SK-N-SH (cell line): ENCODE data around the gene PPFIBP2. TPM values are rescaled to one million over a fixed set of nuclear protein-coding genes. Genes with fewer than 3 reads are reported as not detected.

Experiments
- CTCF ChIA-PET: fragments of 300-600, 350-600 bp; formaldehyde crosslinking; extraction: SDS; loops from one replicate; lab custom pipeline; 2021; lab: Yijun Ruan, JAX
- POLR2A ChIA-PET: fragments of 350-600 bp; sonication (Branson Sonifier 250); formaldehyde crosslinking; extraction: SDS; loops from one replicate; lab custom pipeline; 2020; ENCODE audit warnings: antibody characterized with exemption, inconsistent platforms; lab: Yijun Ruan, JAX
- DNase-seq: peaks from one replicate; pipeline ENCODE4 v3.0.0; 2012
- H2AFZ ChIP-seq: fragments of 200-600 bp; sonication (generic); 2 replicates; pipeline ENCODE4 v1.8.1; 2016; ENCODE audit warnings: antibody characterized with exemption, mild to moderate bottlenecking, low read depth
- H3F3A ChIP-seq: fragments of 200-600 bp; sonication (generic); replicated peaks from 2 replicates; pipeline ENCODE3; 2016; ENCODE audit warnings: antibody characterized with exemption, mild to moderate bottlenecking; ENCODE audit not compliant: insufficient read depth
- H3K27ac ChIP-seq, 2 experiments: fragments of 200-500 bp in 1 of 2; fragments of 200-600 bp in 1 of 2; sonication (Bioruptor generic) in 1 of 2; sonication (generic), shearing (Covaris generic) in 1 of 2; 2 replicates each; pipeline versions ENCODE4 v1.5.1 to v1.6.1; 2014 to 2016; ENCODE audit warnings: low read depth in 2 of 2, inconsistent platforms in 1 of 2, low read length in 1 of 2, mild to moderate bottlenecking in 1 of 2, mixed read lengths in 1 of 2
- H3K27me3 ChIP-seq: fragments of 200-600 bp; sonication (generic), shearing (Covaris generic); 2 replicates; pipeline ENCODE4 v1.6.1; 2016; ENCODE audit warnings: mixed run types; ENCODE audit not compliant: insufficient read depth
- H3K36me3 ChIP-seq, 2 experiments: fragments of 200-500 bp in 1 of 2; fragments of 200-600 bp in 1 of 2; sonication (Bioruptor generic) in 1 of 2; sonication (generic) in 1 of 2; replicated peaks in 1 of 2; 2 replicates each; pipeline versions ENCODE3 to v1.5.1; 2014 to 2016; ENCODE audit warnings: low read length in 1 of 2, mild to moderate bottlenecking in 1 of 2; ENCODE audit not compliant: insufficient read depth in 2 of 2, control insufficient read depth in 1 of 2
- H3K4me1 ChIP-seq, 2 experiments: fragments of 200-500 bp in 1 of 2; fragments of 200-600 bp in 1 of 2; sonication (Bioruptor generic) in 1 of 2; sonication (generic), shearing (Covaris generic) in 1 of 2; 2 replicates each; pipeline versions ENCODE4 v1.5.1 to v1.6.1; 2014 to 2016; ENCODE audit warnings: low read depth in 1 of 2, low read length in 1 of 2, mixed run types in 1 of 2; ENCODE audit not compliant: insufficient read depth in 2 of 2, control insufficient read depth in 1 of 2
- H3K4me2 ChIP-seq: fragments of 200-600 bp; sonication (generic), shearing (Covaris generic); 2 replicates; pipeline ENCODE4 v1.6.1; 2017; ENCODE audit warnings: mixed run types
- H3K4me3 ChIP-seq, 2 experiments: fragments of 200-500 bp in 1 of 2; fragments of 200-600 bp in 1 of 2; sonication (Bioruptor generic) in 1 of 2; sonication (generic), shearing (Covaris generic) in 1 of 2; 2 replicates each; pipeline versions ENCODE4 v1.5.1 to v1.8.1; 2014 to 2016; ENCODE audit warnings: low read depth in 2 of 2, inconsistent platforms in 1 of 2, low read length in 1 of 2, mild to moderate bottlenecking in 1 of 2, mixed read lengths in 1 of 2, moderate library complexity in 1 of 2
- H3K79me2 ChIP-seq: fragments of 200-600 bp; sonication (generic); 2 replicates; pipeline ENCODE4 v1.8.1; 2017; ENCODE audit warnings: mild to moderate bottlenecking; ENCODE audit not compliant: insufficient read depth
- H3K9ac ChIP-seq: fragments of 200-600 bp; sonication (generic); 2 replicates; pipeline ENCODE4 v1.6.1; 2017; ENCODE audit warnings: mixed run types
- H3K9me2 ChIP-seq: fragments of 200-600 bp; sonication (generic); 2 replicates; pipeline ENCODE4 v1.6.1; 2017; ENCODE audit warnings: mixed run types
- H3K9me3 ChIP-seq: fragments of 200-600 bp; sonication (generic); 2 replicates; pipeline ENCODE4 v1.6.1; 2017; ENCODE audit warnings: mixed run types, mild to moderate bottlenecking, moderate library complexity
- H4K20me1 ChIP-seq: fragments of 200-600 bp; sonication (generic); 2 replicates; pipeline ENCODE4 v1.6.1; 2017; ENCODE audit warnings: mild to moderate bottlenecking, mixed run types; ENCODE audit not compliant: insufficient read depth
- CHD2 ChIP-seq: fragments of 150-350 bp; IDR thresholded peaks from 2 replicates; pipeline ENCODE4 v1.6.1; 2018; ENCODE audit warnings: low read length; ENCODE audit not compliant: partially characterized antibody
- EP300 ChIP-seq, 2 experiments: IDR thresholded peaks; 2 replicates each; pipeline versions ENCODE4 v1.4.0 to v1.6.1; 2012; ENCODE audit warnings: borderline replicate concordance in 1 of 2, low read depth in 1 of 2, low read length in 1 of 2
- EZH2phosphoT487 ChIP-seq: fragments of 200-600 bp; sonication (generic); IDR thresholded peaks from 2 replicates; pipeline ENCODE4 v1.6.1; 2017; ENCODE audit warnings: low read depth, mixed run types, mild to moderate bottlenecking, antibody characterized with exemption, moderate library complexity, borderline replicate concordance
- FOXM1 ChIP-seq: IDR thresholded peaks from 2 replicates; pipeline ENCODE4 v1.4.0; 2012; ENCODE audit warnings: low read depth, mild to moderate bottlenecking
- MEF2A ChIP-seq: IDR thresholded peaks from 2 replicates; pipeline ENCODE4 v1.4.0; 2012; ENCODE audit warnings: low read depth, borderline replicate concordance
- RAD21 ChIP-seq: IDR thresholded peaks from 2 replicates; pipeline ENCODE4 v1.6.1; 2012; ENCODE audit warnings: mild to moderate bottlenecking, low read length
- RCOR1 ChIP-seq: fragments of 150-350 bp; IDR thresholded peaks from 2 replicates; pipeline ENCODE4 v1.6.1; 2017; ENCODE audit warnings: antibody characterized with exemption, low read length
- REST ChIP-seq: IDR thresholded peaks from 2 replicates; pipeline ENCODE4 v1.6.1; 2012; ENCODE audit warnings: mild to moderate bottlenecking, low read depth, low read length, moderate library complexity
- RFX5 ChIP-seq: IDR thresholded peaks from 2 replicates; pipeline ENCODE4 v1.6.1; 2012; ENCODE audit warnings: mild to moderate bottlenecking, improper control_type of control experiment, low read length
- TAF1 ChIP-seq: IDR thresholded peaks from 2 replicates; pipeline ENCODE4 v1.6.1; 2012; ENCODE audit warnings: low read depth, mild to moderate bottlenecking, low read length, moderate library complexity, borderline replicate concordance
- TCF12 ChIP-seq: IDR thresholded peaks from 2 replicates; pipeline ENCODE4 v1.4.0; 2012
- USF1 ChIP-seq: IDR thresholded peaks from 2 replicates; pipeline ENCODE4 v1.4.0; 2012; ENCODE audit warnings: low read depth, borderline replicate concordance
- YY1 ChIP-seq: IDR thresholded peaks from 2 replicates; pipeline ENCODE4 v1.4.0; 2012; ENCODE audit warnings: low read depth, mild to moderate bottlenecking
- WGBS: methylation state at CpG from one replicate; pipeline ENCODE4 v1.1.6; 2017; ENCODE audit warnings: low lambda C conversion rate; 5-methylcytosine and 5-hydroxymethylcytosine counted together
- polyA plus RNA-seq, 3 experiments: library from polyadenylated mRNA; depleted of rRNA; stranded (reverse); fragments of >200 nt; gene quantifications; 2 replicates each; pipeline ENCODE4 v1.2.3, GENCODE V29; 2012
- TF ChIP-seq, protein P1 (sequence below): IDR thresholded peaks from 2 replicates; pipeline ENCODE4; 2012
- TF ChIP-seq, protein P2 (sequence below): IDR thresholded peaks from 2 replicates; pipeline ENCODE4 v1.4.0; 2012; ENCODE audit warnings: low read depth

Gene PPFIBP2
- polyA plus RNA-seq, 1 of the 3 experiments (the other 2 are of a cell fraction): 0.67 TPM

- TF ChIP-seq REST (no peak), USF1 (no peak), CHD2 (no peak), RAD21 (no peak)
- TF ChIP-seq, protein P1, sequence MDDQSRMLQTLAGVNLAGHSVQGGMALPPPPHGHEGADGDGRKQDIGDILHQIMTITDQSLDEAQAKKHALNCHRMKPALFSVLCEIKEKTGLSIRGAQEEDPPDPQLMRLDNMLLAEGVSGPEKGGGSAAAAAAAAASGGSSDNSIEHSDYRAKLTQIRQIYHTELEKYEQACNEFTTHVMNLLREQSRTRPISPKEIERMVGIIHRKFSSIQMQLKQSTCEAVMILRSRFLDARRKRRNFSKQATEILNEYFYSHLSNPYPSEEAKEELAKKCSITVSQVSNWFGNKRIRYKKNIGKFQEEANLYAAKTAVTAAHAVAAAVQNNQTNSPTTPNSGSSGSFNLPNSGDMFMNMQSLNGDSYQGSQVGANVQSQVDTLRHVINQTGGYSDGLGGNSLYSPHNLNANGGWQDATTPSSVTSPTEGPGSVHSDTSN: no peak
Observed at GRCh38 chr11:7584910-7585309, 71.1 kb downstream of the PPFIBP2 start (continued).

GRCh38 chr11:7585816-7586215, 72.0 kb downstream of the PPFIBP2 start:
- POLR2A ChIA-PET: no interaction called here
- H3K4me2 ChIP-seq: no peak overlapping the region
- H2AFZ ChIP-seq: no peak overlapping the region
- CTCF ChIA-PET: interaction anchor here (0.7 to 8.6 kb wide), 6 partner anchors 8 to 102 kb away, joined by 3 to 67 read pairs (median 4); no protein-coding TSS in a partner anchor
- H3K4me1 ChIP-seq: peaks cover 0 to 2% of the 10 kb centered on the region in 2 experiments; a peak in 1 of 4 replicates
- no peaks in the 10 kb centered on the region for H3K27me3 ChIP-seq
- 67% methylated on average over 2 of the region's 2 CpGs for WGBS
- no peaks in the 10 kb centered on the region for H4K20me1 ChIP-seq
- no peaks in the 10 kb centered on the region for H3F3A ChIP-seq
- TF ChIP-seq TAF1 (no peak), RFX5 (no peak), EP300 (IDR thresholded peaks at IDR 0.05; ENCODE audit: borderline replicate concordance in 1 of 2, low read depth in 1 of 2, low read length in 1 of 2) (no peak), RCOR1 (no peak), YY1 (no peak), EZH2phosphoT487 (no peak), MEF2A (no peak), TCF12 (no peak), FOXM1 (no peak)
- TF ChIP-seq, protein P2, sequence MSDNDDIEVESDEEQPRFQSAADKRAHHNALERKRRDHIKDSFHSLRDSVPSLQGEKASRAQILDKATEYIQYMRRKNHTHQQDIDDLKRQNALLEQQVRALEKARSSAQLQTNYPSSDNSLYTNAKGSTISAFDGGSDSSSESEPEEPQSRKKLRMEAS: no peak
- TF ChIP-seq, protein P1: no peak
- no peaks in the 10 kb centered on the region for H3K9me2 ChIP-seq
- H3K79me2 ChIP-seq: no peaks in the 10 kb centered on the region
- H3K9ac ChIP-seq: no peak overlapping the region
- H3K4me3 ChIP-seq: no peak overlapping the region
- H3K27ac ChIP-seq: no peak overlapping the region
- no peak for DNase-seq
- H3K36me3 ChIP-seq: no peaks in the 10 kb centered on the region
- H3K9me3 ChIP-seq: no peaks in the 10 kb centered on the region
